Activated T-cell treated with anti-CD3 and anti-CD28 coated beads, Interleukin-2, amount 50 U/mL, for 72 hours (primary cell): ENCODE data around the gene ZSWIM3. TPM values are rescaled to one million over a fixed set of nuclear protein-coding genes. Genes with fewer than 3 reads are reported as not detected.

ENCODE experiments used
- ATAC-seq, 2 donors: fragments of 150-1000 bp; cut with Tn5 transposase; replicated peaks in 1 of 2; 2 replicates each; pipeline ENCODE4 v1.10.0; 2021; ENCODE audit warnings: moderate library complexity in 2 of 2, mild to moderate bottlenecking in 1 of 2
- DNase-seq, 2 donors: peaks; one replicate each; pipeline ENCODE4 v3.0.0; 2021 to 2022; ENCODE audit warnings: mixed read lengths in 1 of 2
- H3K27ac Mint-ChIP-seq: one replicate; pipeline ENCODE4 v1.8.0; 2022; ENCODE audit warnings: mild to moderate bottlenecking, moderate library complexity, mixed read lengths
- H3K27me3 Mint-ChIP-seq: one replicate; pipeline ENCODE4 v1.8.0; 2022; ENCODE audit warnings: low read depth, mixed read lengths
- H3K36me3 Mint-ChIP-seq, 2 donors: one replicate each; pipeline ENCODE4 v1.8.0; 2022; ENCODE audit warnings: mixed read lengths in 2 of 2, mild to moderate bottlenecking in 1 of 2; ENCODE audit not compliant: insufficient read depth in 2 of 2
- H3K4me1 Mint-ChIP-seq: one replicate; pipeline ENCODE4 v1.8.0; 2022; ENCODE audit warnings: low read depth, mixed read lengths
- H3K4me3 Mint-ChIP-seq, 2 donors: one replicate each; pipeline ENCODE4 v1.8.0; 2022; ENCODE audit warnings: mild to moderate bottlenecking in 2 of 2, mixed read lengths in 2 of 2, moderate library complexity in 2 of 2
- H3K9me3 Mint-ChIP-seq, 2 donors: one replicate each; pipeline ENCODE4 v1.8.0; 2022; ENCODE audit warnings: mixed read lengths in 2 of 2
- total RNA-seq, 2 donors: library from RNA; stranded (reverse); gene quantifications; one replicate each; pipeline ENCODE4 v1.2.3, GENCODE V29; 2022

The ZSWIM3 gene
- total RNA-seq, 2 donors from 2014 or later = 6.5 to 6.7 TPM

DNA sequence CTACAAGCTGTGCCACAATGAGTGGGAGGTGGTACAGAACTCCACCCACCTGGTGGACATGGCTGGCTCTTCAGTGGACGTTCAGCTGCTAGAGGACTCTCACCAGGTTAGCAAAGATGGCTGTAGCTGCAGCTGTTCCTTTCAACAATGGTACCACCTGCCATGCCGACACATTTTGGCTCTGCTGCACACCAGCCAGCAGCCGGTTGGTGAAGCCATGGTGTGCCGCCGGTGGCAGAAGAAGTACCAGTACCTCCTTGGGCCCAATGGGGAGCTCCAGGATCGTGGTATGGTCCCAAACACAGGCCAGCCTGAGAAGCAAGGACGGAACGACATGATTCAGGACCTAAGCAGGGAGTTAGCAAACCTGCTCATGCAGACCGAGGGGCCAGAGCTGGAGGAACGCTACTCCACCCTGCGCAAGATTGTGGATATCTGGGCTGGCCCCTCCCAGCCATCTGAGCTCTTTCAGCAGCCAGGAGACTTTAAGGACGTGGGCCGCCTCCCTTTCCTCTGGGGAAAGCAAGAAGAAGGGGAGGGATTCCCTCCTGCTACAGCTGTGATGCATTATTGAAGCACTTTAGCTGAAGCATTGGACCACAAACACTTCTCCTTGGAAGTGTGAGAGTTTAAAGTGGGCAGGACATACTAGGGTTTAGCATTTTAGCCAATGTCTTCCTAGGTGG is 20.8 kb downstream of the ZSWIM3 start:
- no peak overlapping the region for H3K27ac Mint-ChIP-seq
- no peaks in the 10 kb centered on the region for H3K27me3 Mint-ChIP-seq
- ATAC-seq = no peak

DNA sequence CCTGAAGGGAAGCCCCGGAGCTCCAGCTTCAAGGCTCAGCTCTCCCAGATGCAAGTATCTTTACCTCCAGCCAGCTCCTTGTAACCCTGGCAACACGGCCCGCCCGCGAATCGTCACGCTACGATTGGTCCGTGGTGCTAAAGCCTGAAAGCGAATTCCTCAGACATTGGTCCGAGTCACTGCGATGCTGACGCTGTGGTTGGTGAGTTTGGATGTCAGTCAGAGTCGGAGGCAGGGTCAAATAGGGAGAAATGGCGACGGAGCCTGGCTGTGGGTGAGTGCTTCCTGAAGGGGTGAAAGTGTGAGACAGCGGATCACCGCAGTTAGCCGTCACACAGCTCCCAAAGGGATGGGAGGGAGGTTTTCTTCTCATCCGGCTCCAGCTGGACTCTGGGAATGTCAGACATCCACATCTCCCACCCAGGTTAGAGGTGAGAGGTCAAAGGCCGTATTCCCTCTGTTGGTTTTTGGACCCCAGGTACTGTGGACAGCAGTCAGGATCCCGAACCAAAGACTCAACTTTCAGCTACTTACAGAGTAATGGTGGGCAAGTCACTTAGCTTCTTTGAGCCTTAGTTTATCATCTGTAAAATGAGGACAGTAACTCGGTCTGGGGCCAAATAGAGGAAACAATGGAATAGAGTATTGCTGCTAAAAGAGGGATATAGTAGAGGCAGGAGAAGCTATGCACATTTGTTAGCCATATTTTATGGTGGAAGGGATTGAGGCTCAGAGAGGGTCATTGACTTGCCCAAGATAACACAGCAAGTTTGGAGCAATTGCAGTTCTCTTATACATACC is 23.8 kb downstream of the ZSWIM3 start, which contains the start of gene ZSWIM1:
TSS of gene ZSWIM1 (plus strand) at position 240 of the 801 bp plus-strand sequence. CDS start 1,366 bp downstream, outside the sequence.
- H3K4me3 Mint-ChIP-seq = peak within 1 kb of the TSS; percentile 84 to 85
- H3K36me3 Mint-ChIP-seq = peaks cover 2 to 5% of the 10 kb centered on the region in 2 donors
- H3K4me1 Mint-ChIP-seq = peaks cover 49% of the 10 kb centered on the region
- no peaks in the 10 kb centered on the region for H3K27me3 Mint-ChIP-seq
- peak within 1 kb of the TSS; percentile 80 for H3K27ac Mint-ChIP-seq
- DNase-seq (peak; percentile 97 to 99), ATAC-seq (peak; percentile 94 to 97)
- no peaks in the 10 kb centered on the region for H3K9me3 Mint-ChIP-seq

More for the DNA sequence above, 20.8 kb downstream of the ZSWIM3 start:
- no peak for DNase-seq
- Mint-ChIP-seq H3K4me1 (peaks cover 25% of the 10 kb centered on the region), H3K9me3 (no peaks in the 10 kb centered on the region), H3K4me3 (no peak overlapping the region), H3K36me3 (peaks cover 0 to 2% of the 10 kb centered on the region in 2 donors)

DNA sequence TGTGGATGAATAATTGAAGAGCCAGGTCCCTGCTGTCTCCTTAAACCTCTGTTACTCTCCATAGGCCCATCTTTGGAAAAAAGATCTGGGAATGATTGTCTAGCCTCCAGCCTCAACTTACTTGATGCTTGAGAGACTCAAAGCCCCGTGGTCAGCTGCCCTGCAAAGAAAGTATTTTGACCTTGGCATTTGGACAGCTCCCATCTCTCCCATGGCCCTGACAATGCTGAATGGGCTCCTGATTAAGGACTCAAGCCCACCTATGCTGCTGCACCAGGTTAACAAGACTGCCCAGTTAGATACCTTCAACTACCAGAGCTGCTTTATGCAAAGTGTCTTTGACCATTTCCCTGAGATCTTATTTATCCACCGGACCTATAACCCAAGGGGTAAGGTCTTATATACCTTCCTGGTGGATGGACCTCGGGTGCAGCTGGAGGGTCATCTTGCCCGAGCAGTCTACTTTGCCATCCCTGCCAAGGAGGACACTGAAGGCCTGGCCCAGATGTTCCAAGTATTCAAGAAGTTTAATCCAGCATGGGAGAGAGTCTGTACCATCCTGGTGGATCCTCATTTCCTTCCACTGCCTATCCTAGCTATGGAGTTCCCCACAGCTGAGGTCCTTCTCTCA is 25.2 kb downstream of the ZSWIM3 start:
- no peak for DNase-seq
- peak overlapping the region; percentile 61 to 77 for H3K4me3 Mint-ChIP-seq
- no peaks in the 10 kb centered on the region for H3K9me3 Mint-ChIP-seq
- no peaks in the 10 kb centered on the region for H3K27me3 Mint-ChIP-seq
- H3K36me3 Mint-ChIP-seq = peaks cover 2 to 5% of the 10 kb centered on the region in 2 donors
- H3K27ac Mint-ChIP-seq = peak overlapping the region; percentile 80
- H3K4me1 Mint-ChIP-seq = peaks cover 49% of the 10 kb centered on the region
- ATAC-seq = no peak

DNA sequence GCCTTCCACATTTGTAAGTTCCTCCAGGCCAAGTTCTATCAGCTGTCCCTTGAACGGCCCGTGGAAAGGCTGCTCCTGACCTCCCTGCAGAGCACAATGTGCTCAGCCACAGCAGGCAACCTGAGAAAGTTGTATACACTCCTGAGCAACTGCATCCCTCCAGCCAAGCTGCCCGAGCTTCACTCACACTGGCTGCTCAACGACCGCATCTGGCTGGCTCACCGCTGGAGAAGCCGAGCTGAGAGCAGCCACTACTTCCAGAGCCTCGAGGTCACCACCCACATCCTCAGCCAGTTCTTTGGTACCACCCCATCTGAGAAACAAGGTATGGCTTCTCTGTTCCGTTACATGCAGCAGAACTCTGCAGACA is 25.7 kb downstream of the ZSWIM3 start:
- Mint-ChIP-seq H3K4me3 (peak overlapping the region in 1 of 2 donors; percentile 36), H3K27me3 (no peaks in the 10 kb centered on the region), H3K27ac (no peak overlapping the region), H3K9me3 (no peaks in the 10 kb centered on the region), H3K36me3 (peaks cover 2 to 5% of the 10 kb centered on the region in 2 donors), H3K4me1 (peaks cover 49% of the 10 kb centered on the region)
- no peak for DNase-seq
- no peak for ATAC-seq

DNA sequence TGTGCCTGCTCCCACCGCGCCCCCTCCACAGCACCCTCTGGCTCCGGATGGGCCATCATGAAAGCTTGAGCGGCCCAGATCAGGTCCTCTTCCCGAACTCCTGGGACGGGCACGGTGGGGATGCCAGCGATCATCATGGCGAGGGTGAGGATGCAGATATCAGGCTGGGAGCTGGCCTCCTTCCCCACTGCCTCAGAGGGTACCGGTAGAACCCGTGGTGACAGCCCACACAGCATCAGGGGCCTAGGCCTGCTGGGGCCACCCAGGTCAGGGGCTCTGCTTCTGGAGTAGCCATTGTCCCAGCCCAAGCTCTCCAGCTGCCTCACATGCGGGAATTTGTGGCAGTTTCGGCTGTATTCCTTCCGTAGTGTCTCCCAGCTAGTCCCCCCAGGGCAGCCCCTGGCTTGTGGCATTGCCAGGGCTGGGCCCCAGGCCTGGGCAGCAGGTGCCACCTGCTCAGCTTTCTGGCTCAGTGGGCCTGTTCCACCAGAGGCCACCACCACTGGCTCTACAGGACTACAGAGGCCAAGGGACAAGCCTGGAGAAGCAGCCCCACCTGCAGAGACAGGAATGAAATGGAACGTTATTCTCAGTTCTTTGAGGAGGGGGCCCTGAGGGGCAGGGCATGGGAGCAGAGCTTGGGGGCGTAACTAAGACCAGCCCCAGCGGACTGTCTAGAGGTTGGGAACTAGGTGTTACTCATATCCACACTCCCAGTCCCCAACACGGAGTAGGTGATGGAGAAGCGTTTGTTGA is 29.4 kb downstream of the ZSWIM3 start:
- Mint-ChIP-seq H3K27me3 (no peaks in the 10 kb centered on the region), H3K4me3 (peak overlapping the region in 1 of 2 donors; percentile 31), H3K27ac (no peak overlapping the region), H3K4me1 (peaks cover 49% of the 10 kb centered on the region), H3K9me3 (no peaks in the 10 kb centered on the region), H3K36me3 (peaks cover 2 to 3% of the 10 kb centered on the region in 2 donors)
- no peak for DNase-seq
- no peak for ATAC-seq

DNA sequence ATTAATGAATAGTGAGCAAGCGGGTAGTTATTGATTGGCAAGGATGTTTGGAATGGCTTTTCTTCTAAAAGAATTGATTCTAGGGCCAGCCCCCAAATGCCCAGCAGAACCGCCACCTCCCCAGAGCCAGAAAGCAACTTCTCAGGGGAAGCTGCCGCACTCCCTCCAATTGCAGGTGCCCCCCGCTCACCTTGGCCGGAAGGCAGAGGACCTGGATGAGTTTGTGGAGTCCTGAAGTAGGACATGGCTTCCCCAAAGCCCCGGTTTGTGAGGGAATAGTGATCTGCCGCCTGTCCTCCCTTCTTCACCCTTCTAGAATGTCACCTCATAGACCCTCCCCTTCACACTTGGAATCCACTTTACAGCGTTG is 29.9 kb downstream of the ZSWIM3 start, which contains the start of gene SPATA25:
TSS of gene SPATA25 (minus strand) at position 277 of the 370 bp plus-strand sequence. CDS start at position 245, 32 bp downstream.
- Mint-ChIP-seq H3K4me1 (peaks cover 49% of the 10 kb centered on the region), H3K9me3 (no peaks in the 10 kb centered on the region), H3K36me3 (peaks cover 2 to 3% of the 10 kb centered on the region in 2 donors), H3K27me3 (no peaks in the 10 kb centered on the region), H3K27ac (no peak within 1 kb of the TSS), H3K4me3 (peak within 1 kb of the TSS in 1 of 2 donors; percentile 31)
- no peak for ATAC-seq
- DNase-seq = no peak

DNA sequence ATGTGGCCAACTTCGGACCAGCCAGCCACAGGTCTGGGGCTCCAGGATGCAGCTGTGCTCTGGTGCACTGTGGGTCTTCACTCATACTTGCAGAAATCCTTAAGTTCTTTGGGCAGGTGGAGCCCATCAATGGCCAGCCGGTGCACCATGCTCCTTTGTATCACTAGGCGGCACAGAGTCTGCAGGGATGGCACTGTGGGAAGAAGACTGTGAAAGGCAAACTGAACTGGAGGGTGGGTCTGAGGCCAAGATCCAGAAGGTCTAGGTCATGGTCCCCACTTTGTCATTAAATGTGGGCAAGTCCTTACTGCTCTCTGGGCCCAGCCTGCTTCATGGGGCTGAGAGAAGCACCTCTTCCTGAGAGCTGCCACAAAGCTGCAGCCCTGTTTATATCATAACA is 31.3 kb downstream of the ZSWIM3 start:
- Mint-ChIP-seq H3K36me3 (peaks cover 0 to 3% of the 10 kb centered on the region in 2 donors), H3K4me1 (peaks cover 42% of the 10 kb centered on the region), H3K9me3 (no peaks in the 10 kb centered on the region), H3K4me3 (no peak overlapping the region), H3K27me3 (no peaks in the 10 kb centered on the region), H3K27ac (no peak overlapping the region)
- DNase-seq = no peak
- no peak for ATAC-seq

DNA sequence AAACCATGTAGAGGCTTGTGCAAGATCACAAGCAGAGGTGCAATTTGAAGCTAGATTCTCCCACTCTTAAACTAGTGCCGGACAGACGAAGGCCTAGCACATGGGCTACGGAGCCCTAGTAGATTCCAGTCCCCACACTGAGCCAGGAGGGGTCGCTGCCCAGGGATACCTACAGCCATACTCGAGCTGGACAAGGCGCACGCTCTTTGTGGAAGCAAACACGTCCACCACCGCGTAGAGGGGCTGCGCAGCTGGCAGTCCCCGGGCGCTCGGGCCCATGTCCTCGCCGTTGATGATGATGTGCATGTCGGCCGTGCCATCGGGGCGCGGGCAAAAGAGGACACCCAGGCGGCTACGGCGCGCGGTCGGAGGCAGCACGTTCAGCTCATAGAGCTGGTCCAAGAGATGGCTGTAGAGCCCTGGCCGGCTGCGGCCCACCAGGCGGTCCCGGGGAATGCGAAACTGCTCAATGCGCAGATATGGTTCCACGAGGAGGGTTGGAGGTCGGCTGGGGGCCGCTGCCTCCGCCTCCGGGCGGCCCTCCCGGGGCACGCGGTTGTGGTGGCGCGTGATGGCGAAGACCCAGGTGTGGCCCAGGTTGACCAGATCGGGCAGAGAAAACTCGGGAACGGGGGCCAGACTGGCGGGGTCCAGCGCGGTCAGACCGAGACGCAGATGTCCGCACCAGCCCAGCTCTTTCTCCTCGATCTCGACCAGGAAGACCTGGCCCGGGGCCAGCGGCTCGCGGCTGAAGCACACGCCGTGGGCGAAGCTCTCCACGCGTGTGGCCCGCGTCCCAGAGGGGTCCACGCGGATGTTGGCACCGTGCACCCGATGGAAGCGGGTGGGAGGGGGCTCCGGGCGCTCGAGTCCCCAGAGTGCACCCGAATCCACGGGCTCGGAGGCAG is 32.9 kb downstream of the ZSWIM3 start:
- peak overlapping the region; percentile 94 for H3K4me3 Mint-ChIP-seq
- H3K27me3 Mint-ChIP-seq = no peaks in the 10 kb centered on the region
- H3K27ac Mint-ChIP-seq = peak overlapping the region; percentile 82
- H3K36me3 Mint-ChIP-seq = peaks cover 0 to 2% of the 10 kb centered on the region in 2 donors
- ATAC-seq = peak; percentile 53 to 63
- DNase-seq = peak; percentile 66 to 67
- H3K4me1 Mint-ChIP-seq = peaks cover 29% of the 10 kb centered on the region
- H3K9me3 Mint-ChIP-seq = no peaks in the 10 kb centered on the region

DNA sequence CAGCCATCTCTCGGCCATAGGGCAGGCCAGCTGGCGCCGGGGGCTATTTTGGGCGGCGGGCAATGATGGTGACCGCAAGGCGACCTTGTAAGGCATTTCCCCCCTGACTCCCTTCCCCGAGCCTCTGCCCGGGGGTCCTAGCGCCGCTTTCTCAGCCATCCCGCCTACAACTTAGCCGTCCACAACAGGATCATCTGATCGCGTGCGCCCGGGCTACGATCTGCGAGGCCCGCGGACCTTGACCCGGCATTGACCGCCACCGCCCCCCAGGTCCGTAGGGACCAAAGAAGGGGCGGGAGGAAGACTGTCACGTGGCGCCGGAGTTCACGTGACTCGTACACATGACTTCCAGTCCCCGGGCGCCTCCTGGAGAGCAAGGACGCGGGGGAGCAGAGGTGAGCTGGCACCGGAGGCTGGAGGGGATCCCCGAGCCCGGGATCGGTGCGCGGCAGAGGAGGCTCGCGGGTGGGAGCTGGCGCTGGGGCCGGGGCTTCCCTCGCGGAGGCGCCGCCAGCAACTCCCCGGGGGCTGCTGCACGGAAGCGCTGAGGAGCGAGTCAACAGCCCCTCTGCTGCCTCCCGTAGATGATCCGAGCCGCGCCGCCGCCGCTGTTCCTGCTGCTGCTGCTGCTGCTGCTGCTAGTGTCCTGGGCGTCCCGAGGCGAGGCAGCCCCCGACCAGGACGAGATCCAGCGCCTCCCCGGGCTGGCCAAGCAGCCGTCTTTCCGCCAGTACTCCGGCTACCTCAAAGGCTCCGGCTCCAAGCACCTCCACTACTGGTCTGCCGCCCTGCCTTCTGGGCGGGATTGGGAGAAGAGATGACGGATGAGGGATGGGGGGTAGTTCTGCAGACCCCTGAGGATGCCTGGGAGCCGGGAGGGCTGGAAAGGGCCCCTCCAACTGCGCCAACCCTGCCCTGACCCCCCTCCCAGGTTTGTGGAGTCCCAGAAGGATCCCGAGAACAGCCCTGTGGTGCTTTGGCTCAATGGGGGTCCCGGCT is 33.9 kb downstream of the ZSWIM3 start, which contains the start of the genes CTSA and NEURL2:
TSS of gene CTSA (plus strand) at position 351 of the 999 bp plus-strand sequence. CDS start at position 585, 234 bp downstream.
TSS of gene NEURL2 (minus strand) at position 224 of the 999 bp plus-strand sequence. CDS start at position 7, 217 bp downstream.
- Mint-ChIP-seq H3K27ac (peak within 1 kb of the TSS; percentile 82), H3K36me3 (peaks cover 0 to 2% of the 10 kb centered on the region in 2 donors), H3K4me3 (peak within 1 kb of the TSS; percentile 94), H3K4me1 (peaks cover 22% of the 10 kb centered on the region), H3K27me3 (no peaks in the 10 kb centered on the region), H3K9me3 (no peaks in the 10 kb centered on the region)
- ATAC-seq (peak; percentile 84), DNase-seq (peak; percentile 87 to 92)

DNA sequence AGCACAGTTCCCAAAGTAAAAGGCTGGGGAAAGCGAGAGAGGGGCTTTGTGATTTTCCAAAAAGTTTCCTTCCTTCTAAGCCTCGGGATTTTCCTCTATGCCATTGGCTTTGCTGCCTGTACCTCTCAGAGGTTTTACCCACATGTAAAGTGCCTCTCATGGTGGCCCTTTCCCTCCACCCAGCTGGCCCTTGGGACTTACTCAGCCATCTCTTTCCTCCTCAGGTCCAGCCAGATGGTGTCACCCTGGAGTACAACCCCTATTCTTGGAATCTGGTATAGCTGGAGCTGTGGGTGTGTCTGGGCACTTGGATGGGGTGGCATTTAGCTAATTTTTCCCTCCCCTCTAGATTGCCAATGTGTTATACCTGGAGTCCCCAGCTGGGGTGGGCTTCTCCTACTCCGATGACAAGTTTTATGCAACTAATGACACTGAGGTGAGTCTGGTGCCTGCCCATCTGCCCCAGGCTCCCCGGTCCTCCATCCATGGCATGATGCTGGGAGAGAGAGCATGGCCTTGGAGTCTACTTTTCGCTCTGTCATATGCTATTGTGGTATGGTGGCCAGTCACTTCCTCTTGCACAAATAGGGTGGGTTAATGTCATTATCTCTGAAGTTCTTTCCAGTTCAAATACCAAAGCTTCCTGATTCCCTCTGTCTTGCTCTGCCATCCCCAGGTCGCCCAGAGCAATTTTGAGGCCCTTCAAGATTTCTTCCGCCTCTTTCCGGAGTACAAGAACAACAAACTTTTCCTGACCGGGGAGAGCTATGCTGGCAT is 34.8 kb downstream of the ZSWIM3 start:
- no peaks in the 10 kb centered on the region for H3K27me3 Mint-ChIP-seq
- no peak for ATAC-seq
- H3K4me3 Mint-ChIP-seq = peak overlapping the region; percentile 94

More for the DNA sequence above, 34.8 kb downstream of the ZSWIM3 start:
- no peaks in the 10 kb centered on the region for H3K9me3 Mint-ChIP-seq
- H3K27ac Mint-ChIP-seq = peak overlapping the region; percentile 30
- H3K4me1 Mint-ChIP-seq = peaks cover 22% of the 10 kb centered on the region
- DNase-seq = no peak
- peaks cover 0 to 2% of the 10 kb centered on the region in 2 donors for H3K36me3 Mint-ChIP-seq
